WERI-Rb-1 (cell line): ENCODE results near the gene LY86.

ENCODE experiments used
- DNase-seq: peaks from one replicate; pipeline ENCODE4 v3.0.0-alpha.2; 2020
- H3K27ac ChIP-seq: fragments of 250-450 bp; sonication (Bioruptor Pico); 2 replicates; pipeline ENCODE4 v1.5.1; 2020; ENCODE audit warnings: mild to moderate bottlenecking, moderate library complexity
- H3K27me3 ChIP-seq: fragments of 250-450 bp; sonication (Bioruptor Pico); 2 replicates; pipeline ENCODE4 v1.5.1; 2021; ENCODE audit warnings: mild to moderate bottlenecking, low read depth, moderate library complexity; ENCODE audit not compliant: insufficient read depth, severe bottlenecking
- H3K36me3 ChIP-seq: fragments of 250-450 bp; sonication (Bioruptor Pico); 2 replicates; pipeline ENCODE4 v1.5.1; 2020; ENCODE audit warnings: mild to moderate bottlenecking, moderate library complexity
- H3K4me3 ChIP-seq: 2 replicates; pipeline ENCODE4 v1.5.1; 2011; ENCODE audit warnings: low read depth, mild to moderate bottlenecking, control low read depth, low read length
- H3K9me3 ChIP-seq: fragments of 250-450 bp; sonication (Bioruptor Pico); 2 replicates; pipeline ENCODE4 v1.5.1; 2021; ENCODE audit warnings: mild to moderate bottlenecking, moderate library complexity; ENCODE audit not compliant: severe bottlenecking
- TF ChIP-seq, protein P1 (sequence below): IDR thresholded peaks from 2 replicates; pipeline ENCODE4 v1.5.1; 2011; ENCODE audit warnings: low read depth, mild to moderate bottlenecking, control low read depth, inconsistent platforms, low read length

LY86 gene

GRCh38 chr6:6631534-6632276 lies 43.2 kb downstream of the LY86 start:
- Histone ChIP-seq H3K9me3 (no peaks in the 10 kb centered on the region), H3K4me3 (no peak overlapping the region), H3K27ac (no peak overlapping the region), H3K27me3 (no peaks in the 10 kb centered on the region), H3K36me3 (no peaks in the 10 kb centered on the region)
- DNase-seq = no peak
- TF ChIP-seq, protein P1, sequence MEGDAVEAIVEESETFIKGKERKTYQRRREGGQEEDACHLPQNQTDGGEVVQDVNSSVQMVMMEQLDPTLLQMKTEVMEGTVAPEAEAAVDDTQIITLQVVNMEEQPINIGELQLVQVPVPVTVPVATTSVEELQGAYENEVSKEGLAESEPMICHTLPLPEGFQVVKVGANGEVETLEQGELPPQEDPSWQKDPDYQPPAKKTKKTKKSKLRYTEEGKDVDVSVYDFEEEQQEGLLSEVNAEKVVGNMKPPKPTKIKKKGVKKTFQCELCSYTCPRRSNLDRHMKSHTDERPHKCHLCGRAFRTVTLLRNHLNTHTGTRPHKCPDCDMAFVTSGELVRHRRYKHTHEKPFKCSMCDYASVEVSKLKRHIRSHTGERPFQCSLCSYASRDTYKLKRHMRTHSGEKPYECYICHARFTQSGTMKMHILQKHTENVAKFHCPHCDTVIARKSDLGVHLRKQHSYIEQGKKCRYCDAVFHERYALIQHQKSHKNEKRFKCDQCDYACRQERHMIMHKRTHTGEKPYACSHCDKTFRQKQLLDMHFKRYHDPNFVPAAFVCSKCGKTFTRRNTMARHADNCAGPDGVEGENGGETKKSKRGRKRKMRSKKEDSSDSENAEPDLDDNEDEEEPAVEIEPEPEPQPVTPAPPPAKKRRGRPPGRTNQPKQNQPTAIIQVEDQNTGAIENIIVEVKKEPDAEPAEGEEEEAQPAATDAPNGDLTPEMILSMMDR = no peak

DNA sequence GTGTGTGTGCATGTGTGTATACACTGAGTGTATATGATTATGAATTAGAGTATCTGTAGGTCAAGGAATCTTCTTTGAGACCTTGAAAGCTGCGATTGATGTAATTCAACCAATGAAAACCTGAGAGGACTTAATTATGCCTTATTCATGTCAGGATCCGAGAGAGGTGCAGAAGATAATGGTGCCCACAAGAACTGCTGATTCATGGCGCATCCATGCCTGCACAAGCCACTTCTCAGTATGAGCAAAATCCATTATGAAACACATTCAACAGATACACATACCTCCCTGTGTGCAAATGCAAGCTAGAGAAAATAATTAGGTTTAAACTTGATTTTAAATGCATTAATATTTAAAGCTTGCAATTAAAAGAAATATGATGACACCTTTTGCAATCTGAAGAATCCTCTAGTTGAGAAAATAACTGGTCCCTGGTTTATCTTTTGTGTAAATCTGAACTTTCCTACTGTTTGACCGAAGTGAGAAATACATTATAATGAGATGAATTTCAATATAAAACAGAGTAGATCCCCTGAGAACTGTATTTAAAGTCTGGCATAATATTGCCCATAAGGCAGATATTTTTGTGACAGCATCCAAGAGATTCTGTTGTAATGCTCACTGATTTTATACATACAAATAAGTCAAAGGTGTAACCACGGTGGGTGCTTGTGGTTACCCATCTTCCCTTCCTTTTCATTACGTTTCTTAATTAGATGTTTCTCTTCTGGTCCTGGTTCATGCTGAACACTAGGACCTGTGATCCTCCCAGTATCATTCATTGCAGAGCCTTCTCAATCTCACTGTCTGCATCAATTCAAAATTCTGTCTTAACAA lies 45.6 kb downstream of the LY86 start:
- TF ChIP-seq, protein P1 = no peak

DNA sequence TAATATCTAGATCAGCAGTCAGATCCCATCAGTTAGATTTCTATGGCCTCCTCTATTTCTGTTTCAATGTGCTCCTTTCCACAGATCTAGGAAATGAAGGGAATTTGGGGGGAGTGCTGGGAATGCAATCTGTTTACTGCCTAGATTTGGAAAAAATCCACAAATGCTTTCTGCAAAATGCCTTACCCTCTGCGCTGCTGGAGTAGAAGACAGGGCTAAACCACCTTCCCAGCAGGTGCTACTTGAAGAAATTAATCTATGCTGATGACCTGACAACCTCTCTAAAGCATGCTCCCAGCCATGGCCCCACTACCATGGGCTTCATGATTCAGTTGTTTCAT lies 46.2 kb downstream of the LY86 start:
- Histone ChIP-seq H3K27ac (no peak overlapping the region), H3K36me3 (no peaks in the 10 kb centered on the region), H3K9me3 (peaks cover 3% of the 10 kb centered on the region), H3K27me3 (no peaks in the 10 kb centered on the region), H3K4me3 (no peak overlapping the region)
- TF ChIP-seq, protein P1 = no peak
- no peak for DNase-seq

More for the DNA sequence above, 45.6 kb downstream of the LY86 start:
- H3K27ac ChIP-seq = no peak overlapping the region
- H3K27me3 ChIP-seq = no peaks in the 10 kb centered on the region
- peaks cover 3% of the 10 kb centered on the region for H3K9me3 ChIP-seq
- H3K4me3 ChIP-seq = no peak overlapping the region
- no peaks in the 10 kb centered on the region for H3K36me3 ChIP-seq
- no peak for DNase-seq

GRCh38 chr6:6635291-6635690 lies 46.8 kb downstream of the LY86 start:
- Histone ChIP-seq H3K27ac (no peak overlapping the region), H3K27me3 (no peaks in the 10 kb centered on the region), H3K36me3 (no peaks in the 10 kb centered on the region), H3K4me3 (no peak overlapping the region), H3K9me3 (peaks cover 3% of the 10 kb centered on the region)
- TF ChIP-seq, protein P1 = no peak
- DNase-seq = no peak

- H3K27ac ChIP-seq = no peak overlapping the region
- H3K9me3 ChIP-seq = peaks cover 3% of the 10 kb centered on the region
- no peaks in the 10 kb centered on the region for H3K27me3 ChIP-seq
- no peak overlapping the region for H3K4me3 ChIP-seq
- H3K36me3 ChIP-seq = no peaks in the 10 kb centered on the region
- TF ChIP-seq, protein P1 = no peak
- DNase-seq = no peak
Measured at GRCh38 chr6:6635869-6636268, 47.3 kb downstream of the LY86 start.
